ENCODE results near the gene SLC37A4. TPM values are rescaled to one million over a fixed set of nuclear protein-coding genes. Genes with fewer than 3 reads are reported as not detected.

SLC37A4 gene
- 14.1 and 18.5 TPM in 2 replicates for total RNA-seq

GRCh38 chr11:119030329-119031047, at the start of gene SLC37A4:
Gene SLC37A4 (minus strand): TSS chr11:119030877.

GRCh38 chr11:119067371-119068222, 36.9 kb upstream of the SLC37A4 start, which contains the start of gene VPS11:
Gene VPS11 (plus strand): TSS chr11:119067818. CDS start chr11:119067824, 6 bp downstream.

GRCh38 chr11:119057000-119057769, 26.5 kb upstream of the SLC37A4 start, which contains the start of gene HYOU1:
Gene HYOU1 (minus strand): TSS chr11:119057205. CDS start chr11:119056160, 1,045 bp downstream.

GRCh38 chr11:119018074-119018938, 12.4 kb downstream of the SLC37A4 start, which contains the start of the genes RPS25 and TRAPPC4:
Gene RPS25 (minus strand): TSS chr11:119018343. CDS start chr11:119018284, 59 bp downstream.
Gene TRAPPC4 (plus strand): TSS chr11:119018766. CDS start chr11:119018796, 30 bp downstream.

GRCh38 chr11:118997627-118998387, 32.9 kb downstream of the SLC37A4 start, which contains the start of gene CENATAC:
Gene CENATAC (plus strand): TSS chr11:118998138. CDS start chr11:118998198, 60 bp downstream.

Other genes starting within 250 kb of the SLC37A4 start
- gene DDX6, start 239.7 kb downstream of the SLC37A4 start, total RNA-seq = 116 and 169 TPM in 2 replicates
- gene CXCR5, start 147.0 kb downstream of the SLC37A4 start, total RNA-seq = not detected in 2 replicates
- 5.0 and 10.7 TPM in 2 replicates for gene BCL9L, start 105.0 kb downstream of the SLC37A4 start, total RNA-seq
- not detected in 2 replicates for gene UPK2, start 74.6 kb downstream of the SLC37A4 start, total RNA-seq
- not detected in 2 replicates for gene FOXR1, start 59.1 kb downstream of the SLC37A4 start, total RNA-seq
- gene CENATAC, start 32.7 kb downstream of the SLC37A4 start, total RNA-seq = 8.8 and 20.8 TPM in 2 replicates
- gene RPS25, start 12.5 kb downstream of the SLC37A4 start, total RNA-seq = 761 and 2,413 TPM in 2 replicates
- 81.5 and 160 TPM in 2 replicates for gene TRAPPC4, start 12.1 kb downstream of the SLC37A4 start, total RNA-seq
- gene HYOU1, start 26.3 kb upstream of the SLC37A4 start, total RNA-seq = 235 and 332 TPM in 2 replicates
- gene VPS11, start 36.9 kb upstream of the SLC37A4 start, total RNA-seq = 18.5 and 20.2 TPM in 2 replicates
- gene HMBS, start 54.0 kb upstream of the SLC37A4 start, total RNA-seq = 6.5 and 13.2 TPM in 2 replicates
- gene DPAGT1, start 71.0 kb upstream of the SLC37A4 start, total RNA-seq = 16.9 and 30.7 TPM in 2 replicates
- gene C2CD2L, start 76.5 kb upstream of the SLC37A4 start, total RNA-seq = 1.8 and 2.9 TPM in 2 replicates
- gene HINFP, start 90.7 kb upstream of the SLC37A4 start, total RNA-seq = 11.7 and 17.3 TPM in 2 replicates
- gene ABCG4, start 118.2 kb upstream of the SLC37A4 start, total RNA-seq = 0.15 and 0.32 TPM in 2 replicates
- 10.5 and 14.6 TPM in 2 replicates for gene NLRX1, start 137.8 kb upstream of the SLC37A4 start, total RNA-seq
- not detected in 2 replicates for gene NHERF4, start 154.6 kb upstream of the SLC37A4 start, total RNA-seq
- 10.4 and 11.9 TPM in 2 replicates for gene CBL, start 175.5 kb upstream of the SLC37A4 start, total RNA-seq